Peyer's patch (tissue), 4 donors: ENCODE data around the gene GUCY1A2. TPM values are rescaled to one million over a fixed set of nuclear protein-coding genes. Genes with fewer than 3 reads are reported as not detected.

Experiments used
- DNase-seq, 3 donors: peaks; one replicate each; pipeline ENCODE4 v3.0.0-alpha.2; 2017 to 2019
- H3K27ac ChIP-seq, 4 donors: fragments of 200-600 bp; sonication (generic); one replicate each; pipeline ENCODE4 v1.5.1; 2016 to 2019
- H3K27me3 ChIP-seq, 2 donors: fragments of 200-600 bp; sonication (generic); one replicate each; pipeline ENCODE4 v1.5.1; 2019
- H3K36me3 ChIP-seq, 3 donors: fragments of 200-600 bp; sonication (generic); one replicate each; pipeline ENCODE4 v1.5.1; 2016 to 2019
- H3K4me1 ChIP-seq, 4 donors: fragments of 200-600 bp; sonication (generic); one replicate each; pipeline ENCODE4 v1.5.1; 2016 to 2019
- H3K4me3 ChIP-seq, 4 donors: fragments of 200-600 bp; sonication (generic); 1 replicate in 3 of 4; 2 replicates in 1 of 4; pipeline ENCODE4 v1.5.1; 2016 to 2019; ENCODE audit warnings: mild to moderate bottlenecking in 1 of 4
- H3K9me3 ChIP-seq, 4 donors: fragments of 200-600 bp; sonication (generic); one replicate each; pipeline ENCODE4 v1.5.1; 2016 to 2019; ENCODE audit warnings: mild to moderate bottlenecking in 1 of 4
- CTCF ChIP-seq, 6 experiments: fragments of 450-650 bp in 4 of 6; fragments of 200-600 bp in 2 of 6; sonication (generic) in 1 of 6; IDR thresholded peaks; one replicate each; pipeline ENCODE4 v1.5.1; 2017 to 2019; ENCODE audit warnings: antibody characterized with exemption in 6 of 6, mild to moderate bottlenecking in 3 of 6, moderate library complexity in 1 of 6
- POLR2A ChIP-seq, 2 donors: fragments of 450-650 bp; IDR thresholded peaks; one replicate each; pipeline ENCODE4 v1.5.1; 2017; ENCODE audit warnings: antibody characterized with exemption in 2 of 2, mild to moderate bottlenecking in 2 of 2, moderate library complexity in 2 of 2
- total RNA-seq, 4 donors: library from RNA; depleted of rRNA; stranded (reverse); fragments of >200 nt; gene quantifications; one replicate each; pipeline ENCODE4 v1.1.0, GENCODE V29; 2016

Gene GUCY1A2
- total RNA-seq, 4 donors from 2014 or later, result 0.53 to 0.95 (median 0.75) TPM

GRCh38 chr11:106842134-106842533 lies 176.1 kb downstream of the GUCY1A2 start:
- DNase-seq, result no peak
- H3K9me3 ChIP-seq, result no peaks in the 10 kb centered on the region
- H3K4me3 ChIP-seq, result no peak overlapping the region
- H3K27ac ChIP-seq, result no peak overlapping the region
- H3K4me1 ChIP-seq, result no peaks in the 10 kb centered on the region
- TF ChIP-seq POLR2A (IDR thresholded peaks at IDR 0.05) (no peak), CTCF (IDR thresholded peaks at IDR 0.05) (no peak)
- no peaks in the 10 kb centered on the region for H3K27me3 ChIP-seq
- H3K36me3 ChIP-seq, result no peaks in the 10 kb centered on the region

DNA sequence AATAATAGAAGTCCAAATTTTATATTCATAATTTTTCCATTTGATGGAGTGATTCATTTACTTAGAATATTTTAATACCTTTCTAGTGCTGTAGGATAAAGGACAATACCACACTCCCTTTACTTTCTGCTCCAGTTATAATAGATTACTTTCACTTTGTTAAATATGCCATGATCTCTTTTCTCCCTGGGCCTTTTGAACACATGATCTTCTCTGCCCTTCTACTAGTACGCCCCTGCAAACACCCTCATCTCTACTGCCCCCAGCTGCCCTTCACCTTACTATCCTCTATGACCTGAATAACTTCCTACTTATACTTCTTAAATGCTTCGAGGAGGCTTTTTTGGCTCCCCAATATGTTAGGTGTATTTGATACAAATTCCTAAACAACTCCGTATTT lies 177.3 kb downstream of the GUCY1A2 start:
- Histone ChIP-seq H3K36me3 (no peaks in the 10 kb centered on the region), H3K27me3 (no peaks in the 10 kb centered on the region), H3K27ac (no peak overlapping the region), H3K4me3 (no peak overlapping the region), H3K4me1 (no peaks in the 10 kb centered on the region), H3K9me3 (no peaks in the 10 kb centered on the region)
- TF ChIP-seq CTCF (IDR thresholded peaks at IDR 0.05) (no peak), POLR2A (IDR thresholded peaks at IDR 0.05) (no peak)
- no peak for DNase-seq

GRCh38 chr11:106840146-106840545 lies 178.1 kb downstream of the GUCY1A2 start:
- no peaks in the 10 kb centered on the region for H3K36me3 ChIP-seq
- DNase-seq, result no peak

DNA sequence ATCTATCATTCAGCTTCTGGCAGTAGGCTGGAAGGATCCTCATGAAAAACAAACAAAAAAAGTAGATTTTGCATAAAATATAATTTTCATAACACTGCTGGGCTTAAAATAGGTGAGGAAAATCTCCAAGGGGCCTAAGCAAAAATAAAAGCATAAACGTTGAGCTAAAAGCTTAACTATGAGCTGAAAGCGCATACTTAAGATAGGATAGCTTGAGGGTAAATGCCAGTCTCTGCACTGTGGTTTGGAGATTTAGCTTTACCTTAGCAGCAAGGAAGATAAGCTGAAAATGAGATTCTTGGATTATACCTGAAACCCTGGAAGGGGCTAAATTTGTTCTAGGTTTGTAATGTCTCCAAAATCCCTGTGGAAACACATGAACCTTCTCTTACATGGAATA lies 183.7 kb downstream of the GUCY1A2 start:
- TF ChIP-seq POLR2A (IDR thresholded peaks at IDR 0.05), result no peak
- TF ChIP-seq CTCF (IDR thresholded peaks at IDR 0.05), result no peak
- Histone ChIP-seq H3K27ac (no peak overlapping the region), H3K36me3 (no peaks in the 10 kb centered on the region), H3K27me3 (no peaks in the 10 kb centered on the region), H3K4me1 (no peaks in the 10 kb centered on the region), H3K9me3 (no peaks in the 10 kb centered on the region), H3K4me3 (no peak overlapping the region)
- no peak for DNase-seq

More at GRCh38 chr11:106840146-106840545, 178.1 kb downstream of the GUCY1A2 start:
- no peak for TF ChIP-seq POLR2A (IDR thresholded peaks at IDR 0.05)
- no peak for TF ChIP-seq CTCF (IDR thresholded peaks at IDR 0.05)
- Histone ChIP-seq H3K9me3 (no peaks in the 10 kb centered on the region), H3K27me3 (no peaks in the 10 kb centered on the region), H3K27ac (no peak overlapping the region), H3K4me1 (no peaks in the 10 kb centered on the region), H3K4me3 (no peak overlapping the region)

- no peak overlapping the region for H3K4me3 ChIP-seq
- H3K4me1 ChIP-seq, result no peaks in the 10 kb centered on the region
- H3K36me3 ChIP-seq, result no peaks in the 10 kb centered on the region
- no peak for TF ChIP-seq CTCF (IDR thresholded peaks at IDR 0.05)
- no peak for TF ChIP-seq POLR2A (IDR thresholded peaks at IDR 0.05)
- H3K27me3 ChIP-seq, result no peaks in the 10 kb centered on the region
- H3K9me3 ChIP-seq, result no peaks in the 10 kb centered on the region
- no peak overlapping the region for H3K27ac ChIP-seq
- no peak for DNase-seq
Observed at GRCh38 chr11:106828976-106829375, 189.3 kb downstream of the GUCY1A2 start.

- no peaks in the 10 kb centered on the region for H3K27me3 ChIP-seq
- no peaks in the 10 kb centered on the region for H3K9me3 ChIP-seq
- no peak overlapping the region for H3K27ac ChIP-seq
- TF ChIP-seq CTCF (IDR thresholded peaks at IDR 0.05) (no peak), POLR2A (IDR thresholded peaks at IDR 0.05) (no peak)
- no peaks in the 10 kb centered on the region for H3K4me1 ChIP-seq
- no peak for DNase-seq
- H3K4me3 ChIP-seq, result no peak overlapping the region
- no peaks in the 10 kb centered on the region for H3K36me3 ChIP-seq
Observed at GRCh38 chr11:106828576-106828975, 189.7 kb downstream of the GUCY1A2 start.
